Mesothelial cell of epicardium (in vitro differentiated cells): Measurements from ENCODE around the gene REM2. TPM values are rescaled to one million over a fixed set of nuclear protein-coding genes. Genes with fewer than 3 reads are reported as not detected.

Experiments
- DNase-seq, 2 experiments: peaks; one replicate each; pipeline ENCODE4 v3.0.0; 2021; ENCODE audit warnings: low spot score in 2 of 2; ENCODE audit not compliant: unreplicated experiment in 2 of 2
- H3K27ac Mint-ChIP-seq: 2 replicates; pipeline ENCODE4 v1.8.0; 2021; ENCODE audit warnings: mixed read lengths
- H3K27me3 Mint-ChIP-seq: 2 replicates; pipeline ENCODE4 v1.8.0; 2021; ENCODE audit warnings: low read depth, mixed read lengths
- H3K36me3 Mint-ChIP-seq: 2 replicates; pipeline ENCODE4 v1.8.0; 2021; ENCODE audit warnings: mixed read lengths
- H3K4me1 Mint-ChIP-seq: 2 replicates; pipeline ENCODE4 v1.8.0; 2021; ENCODE audit warnings: mixed read lengths
- H3K4me3 Mint-ChIP-seq: 2 replicates; pipeline ENCODE4 v1.8.0; 2021; ENCODE audit warnings: mild to moderate bottlenecking, moderate library complexity, mixed read lengths
- H3K9me3 Mint-ChIP-seq: 2 replicates; pipeline ENCODE4 v1.8.0; 2021; ENCODE audit warnings: mixed read lengths
- CTCF ChIP-seq: fragments of 200-600 bp; sonication (generic); IDR thresholded peaks from one replicate; pipeline ENCODE4 v1.5.0; 2021; ENCODE audit warnings: antibody characterized with exemption; ENCODE audit not compliant: unreplicated experiment
- total RNA-seq: library from RNA; stranded (reverse); gene quantifications from 3 replicates; pipeline ENCODE4 v1.2.1, GENCODE V29; 2021

Gene REM2
- total RNA-seq, 1 donor from 2014 or later: 2.6 TPM

DNA sequence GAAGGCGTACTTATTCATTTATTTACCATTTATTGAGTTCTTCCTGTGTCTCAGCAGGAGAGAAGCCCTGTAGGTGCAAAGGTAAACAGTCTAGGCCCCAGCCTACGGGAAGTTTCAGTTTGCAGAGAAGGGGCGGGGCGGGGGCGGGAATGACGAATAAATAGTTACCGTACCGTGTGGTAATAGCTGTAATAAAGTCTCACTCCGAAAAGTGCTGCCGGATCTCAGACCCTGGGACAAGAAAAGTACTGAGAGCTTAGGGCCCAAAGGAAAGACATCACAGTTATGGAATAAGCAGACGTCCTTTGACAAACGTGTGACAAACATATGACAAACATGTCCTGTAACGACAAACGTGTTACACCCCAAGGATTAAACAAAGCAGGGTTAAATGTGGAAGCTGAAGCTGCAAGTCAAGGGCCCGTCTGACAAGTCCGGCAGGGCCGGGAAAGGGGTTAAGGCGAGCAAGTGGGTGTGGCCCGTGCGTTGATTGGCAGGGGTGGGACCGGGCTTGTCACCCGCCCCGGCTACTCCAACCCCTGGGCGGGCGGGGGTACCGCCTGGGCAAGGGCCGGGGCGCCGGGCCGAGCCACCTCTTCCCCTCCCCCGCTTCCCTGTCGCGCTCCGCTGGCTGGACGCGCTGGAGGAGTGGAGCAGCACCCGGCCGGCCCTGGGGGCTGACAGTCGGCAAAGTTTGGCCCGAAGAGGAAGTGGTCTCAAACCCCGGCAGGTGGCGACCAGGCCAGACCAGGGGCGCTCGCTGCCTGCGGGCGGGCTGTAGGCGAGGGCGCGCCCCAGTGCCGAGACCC, 11.6 kb upstream of the REM2 start, which contains the start of gene LRP10:
Gene LRP10, plus strand, starts transcription at position 517 of the 809 bp plus-strand sequence. CDS start 564 bp downstream, outside the sequence.
- DNase-seq: peak in 1 of 2 experiments; percentile 64
- Mint-ChIP-seq H3K27me3 (no peaks in the 10 kb centered on the region), H3K4me1 (peaks cover 18% of the 10 kb centered on the region), H3K9me3 (no peaks in the 10 kb centered on the region), H3K36me3 (peaks cover 15% of the 10 kb centered on the region), H3K27ac (peak within 1 kb of the TSS; percentile 100), H3K4me3 (peak within 1 kb of the TSS; percentile 93)
- TF ChIP-seq CTCF: no peak

DNA sequence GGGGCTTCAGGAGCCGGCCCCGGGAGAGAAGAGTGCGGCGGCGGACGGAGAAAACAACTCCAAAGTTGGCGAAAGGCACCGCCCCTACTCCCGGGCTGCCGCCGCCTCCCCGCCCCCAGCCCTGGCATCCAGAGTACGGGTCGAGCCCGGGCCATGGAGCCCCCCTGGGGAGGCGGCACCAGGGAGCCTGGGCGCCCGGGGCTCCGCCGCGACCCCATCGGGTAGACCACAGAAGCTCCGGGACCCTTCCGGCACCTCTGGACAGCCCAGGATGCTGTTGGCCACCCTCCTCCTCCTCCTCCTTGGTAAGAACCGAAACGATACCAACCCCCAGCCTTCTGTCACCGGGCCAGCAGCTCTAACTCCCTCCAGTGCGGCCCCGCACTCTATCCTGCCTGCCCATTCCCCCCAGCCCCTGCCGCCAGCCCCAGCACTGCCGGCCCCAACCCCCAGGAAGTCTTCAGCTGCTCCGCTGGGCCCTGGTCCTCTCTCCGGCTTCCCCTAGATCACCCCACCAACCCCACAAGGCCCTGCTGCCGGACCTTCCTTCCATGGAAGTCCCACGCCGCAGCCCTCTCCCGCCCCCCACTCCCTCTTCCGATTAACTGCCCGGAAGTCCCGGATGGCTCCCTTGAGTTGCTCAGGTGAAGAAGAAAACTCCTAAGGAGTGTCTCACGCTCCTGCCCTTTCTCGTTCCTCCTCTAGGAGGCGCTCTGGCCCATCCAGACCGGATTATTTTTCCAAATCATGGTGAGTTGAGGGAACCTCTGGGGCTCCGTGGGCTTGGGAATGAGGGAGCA, 10.8 kb upstream of the REM2 start:
- Mint-ChIP-seq H3K4me3 (peak overlapping the region; percentile 93), H3K27me3 (no peaks in the 10 kb centered on the region), H3K9me3 (no peaks in the 10 kb centered on the region)

GRCh38 chr14:22872833-22873520, 10.0 kb upstream of the REM2 start:
- no peaks in the 10 kb centered on the region for H3K27me3 Mint-ChIP-seq
- H3K9me3 Mint-ChIP-seq: no peaks in the 10 kb centered on the region
- no peak for DNase-seq
- H3K27ac Mint-ChIP-seq: peak overlapping the region; percentile 96
- TF ChIP-seq CTCF: peak; percentile 51
- peaks cover 18% of the 10 kb centered on the region for H3K4me1 Mint-ChIP-seq
- H3K4me3 Mint-ChIP-seq: peak overlapping the region; percentile 93
- peaks cover 16% of the 10 kb centered on the region for H3K36me3 Mint-ChIP-seq

More for the DNA sequence above, 10.8 kb upstream of the REM2 start:
- Mint-ChIP-seq H3K27ac (peak overlapping the region; percentile 96), H3K4me1 (peaks cover 18% of the 10 kb centered on the region), H3K36me3 (peaks cover 15% of the 10 kb centered on the region)
- TF ChIP-seq CTCF: peak; percentile 86
- peak in 1 of 2 experiments; percentile 88 for DNase-seq

- no peak for TF ChIP-seq CTCF
- no peaks in the 10 kb centered on the region for H3K27me3 Mint-ChIP-seq
- H3K36me3 Mint-ChIP-seq: peaks cover 23% of the 10 kb centered on the region
- no peak for DNase-seq
- H3K4me3 Mint-ChIP-seq: no peak overlapping the region
- no peaks in the 10 kb centered on the region for H3K9me3 Mint-ChIP-seq
- no peak overlapping the region for H3K27ac Mint-ChIP-seq
- H3K4me1 Mint-ChIP-seq: peaks cover 18% of the 10 kb centered on the region
Observed at GRCh38 chr14:22875003-22875747, 7.8 kb upstream of the REM2 start.

DNA sequence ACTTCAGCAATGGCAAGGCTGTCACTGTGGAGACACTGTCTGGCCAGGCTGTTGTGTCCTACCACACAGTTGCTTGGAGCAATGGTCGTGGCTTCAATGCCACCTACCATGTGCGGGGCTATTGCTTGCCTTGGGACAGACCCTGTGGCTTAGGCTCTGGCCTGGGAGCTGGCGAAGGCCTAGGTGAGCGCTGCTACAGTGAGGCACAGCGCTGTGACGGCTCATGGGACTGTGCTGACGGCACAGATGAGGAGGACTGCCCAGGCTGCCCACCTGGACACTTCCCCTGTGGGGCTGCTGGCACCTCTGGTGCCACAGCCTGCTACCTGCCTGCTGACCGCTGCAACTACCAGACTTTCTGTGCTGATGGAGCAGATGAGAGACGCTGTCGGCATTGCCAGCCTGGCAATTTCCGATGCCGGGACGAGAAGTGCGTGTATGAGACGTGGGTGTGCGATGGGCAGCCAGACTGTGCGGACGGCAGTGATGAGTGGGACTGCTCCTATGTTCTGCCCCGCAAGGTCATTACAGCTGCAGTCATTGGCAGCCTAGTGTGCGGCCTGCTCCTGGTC, 7.2 kb upstream of the REM2 start:
- Mint-ChIP-seq H3K4me1 (peaks cover 12% of the 10 kb centered on the region), H3K27ac (no peak overlapping the region), H3K27me3 (no peaks in the 10 kb centered on the region), H3K4me3 (no peak overlapping the region), H3K9me3 (no peaks in the 10 kb centered on the region), H3K36me3 (peaks cover 23% of the 10 kb centered on the region)
- TF ChIP-seq CTCF: no peak
- no peak for DNase-seq
